Tibial nerve (tissue), 4 donors: Measurements from ENCODE around the gene ATP13A2. TPM values are rescaled to one million over a fixed set of nuclear protein-coding genes. Genes with fewer than 3 reads are reported as not detected.

ENCODE experiments used
- DNase-seq, 2 donors: peaks; one replicate each; pipeline ENCODE4 v3.0.0-alpha.2; 2019; ENCODE audit warnings: low spot score in 2 of 2
- H3K27ac ChIP-seq, 4 donors: fragments of 200-600 bp; sonication (generic) in 3 of 4; one replicate each; pipeline ENCODE4 v1.5.1; 2017 to 2019; ENCODE audit warnings: mild to moderate bottlenecking in 1 of 4
- H3K27me3 ChIP-seq, 2 donors: fragments of 200-600 bp; sonication (generic) in 1 of 2; one replicate each; pipeline versions ENCODE4 v1.5.1 to v1.6.0; 2017 to 2019
- H3K36me3 ChIP-seq, 3 donors: fragments of 200-600 bp; sonication (generic); one replicate each; pipeline ENCODE4 v1.5.1; 2018 to 2019
- H3K4me1 ChIP-seq, 4 donors: fragments of 200-600 bp; sonication (generic) in 3 of 4; one replicate each; pipeline ENCODE4 v1.5.1; 2017 to 2019
- H3K4me3 ChIP-seq, 4 donors: fragments of 200-600 bp; sonication (generic) in 3 of 4; one replicate each; pipeline ENCODE4 v1.5.1; 2017 to 2019; ENCODE audit warnings: mild to moderate bottlenecking in 1 of 4, moderate library complexity in 1 of 4
- H3K9me3 ChIP-seq, 4 donors: fragments of 200-600 bp; sonication (generic) in 3 of 4; one replicate each; pipeline ENCODE4 v1.5.1; 2017 to 2019
- EP300 ChIP-seq, 2 donors: sonication (generic); formaldehyde crosslinking; IDR thresholded peaks; one replicate each; pipeline ENCODE4 v1.6.1; 2017; ENCODE audit warnings: antibody characterized with exemption in 2 of 2, mild to moderate bottlenecking in 1 of 2
- POLR2A ChIP-seq, 2 donors: fragments of 450-650 bp; IDR thresholded peaks; one replicate each; pipeline ENCODE4 v1.6.1; 2017; ENCODE audit warnings: antibody characterized with exemption in 2 of 2, mild to moderate bottlenecking in 2 of 2, moderate library complexity in 2 of 2
- WGBS, 2 donors: methylation state at CpG; one replicate each; pipeline ENCODE4 v1.1.5; 2018; 5-methylcytosine and 5-hydroxymethylcytosine counted together
- total RNA-seq, 4 donors: library from RNA; depleted of rRNA; stranded (reverse); fragments of >200 nt; gene quantifications; one replicate each; pipeline ENCODE4 v1.1.0, GENCODE V29; 2016
- TF ChIP-seq, protein P1 (sequence below), 5 experiments: fragments of 200-600 bp in 3 of 5; fragments of 450-650 bp in 2 of 5; sonication (generic) in 3 of 5; IDR thresholded peaks; one replicate each; pipeline ENCODE4 v1.5.1; 2016 to 2019; ENCODE audit warnings: antibody characterized with exemption in 5 of 5, mild to moderate bottlenecking in 3 of 5, moderate library complexity in 2 of 5

Gene ATP13A2
- total RNA-seq, 4 donors from 2014 or later = 29.7 to 64.2 (median 42.1) TPM

DNA sequence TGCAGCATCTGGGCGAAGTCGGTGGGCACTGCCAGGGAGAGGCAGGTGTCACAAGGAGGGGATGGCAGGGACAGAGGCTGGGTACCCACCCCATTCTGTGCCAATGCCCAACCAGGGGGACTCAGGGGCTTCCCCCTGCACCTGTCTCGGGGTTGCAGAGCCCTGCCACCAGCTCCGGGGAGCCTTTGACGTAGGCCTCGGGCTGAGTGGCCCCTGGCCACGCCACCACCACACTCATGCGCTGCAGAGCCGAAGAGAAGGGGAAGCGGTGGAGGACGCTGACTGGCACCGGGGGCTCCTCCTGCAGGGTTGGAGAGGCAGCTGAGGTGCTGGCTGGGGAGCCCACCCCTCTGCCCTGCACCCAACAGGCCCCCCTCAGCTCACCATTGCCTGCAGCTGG, 19.6 kb downstream of the ATP13A2 start:
- Histone ChIP-seq H3K9me3 (no peaks in the 10 kb centered on the region), H3K4me1 (no peaks in the 10 kb centered on the region), H3K27ac (no peak overlapping the region), H3K4me3 (no peak overlapping the region), H3K27me3 (no peaks in the 10 kb centered on the region), H3K36me3 (peaks cover 4 to 95% (median 14%) of the 10 kb centered on the region in 3 donors)
- TF ChIP-seq EP300 (IDR thresholded peaks at IDR 0.05) (no peak), POLR2A (IDR thresholded peaks at IDR 0.05) (no peak)
- TF ChIP-seq, protein P1, sequence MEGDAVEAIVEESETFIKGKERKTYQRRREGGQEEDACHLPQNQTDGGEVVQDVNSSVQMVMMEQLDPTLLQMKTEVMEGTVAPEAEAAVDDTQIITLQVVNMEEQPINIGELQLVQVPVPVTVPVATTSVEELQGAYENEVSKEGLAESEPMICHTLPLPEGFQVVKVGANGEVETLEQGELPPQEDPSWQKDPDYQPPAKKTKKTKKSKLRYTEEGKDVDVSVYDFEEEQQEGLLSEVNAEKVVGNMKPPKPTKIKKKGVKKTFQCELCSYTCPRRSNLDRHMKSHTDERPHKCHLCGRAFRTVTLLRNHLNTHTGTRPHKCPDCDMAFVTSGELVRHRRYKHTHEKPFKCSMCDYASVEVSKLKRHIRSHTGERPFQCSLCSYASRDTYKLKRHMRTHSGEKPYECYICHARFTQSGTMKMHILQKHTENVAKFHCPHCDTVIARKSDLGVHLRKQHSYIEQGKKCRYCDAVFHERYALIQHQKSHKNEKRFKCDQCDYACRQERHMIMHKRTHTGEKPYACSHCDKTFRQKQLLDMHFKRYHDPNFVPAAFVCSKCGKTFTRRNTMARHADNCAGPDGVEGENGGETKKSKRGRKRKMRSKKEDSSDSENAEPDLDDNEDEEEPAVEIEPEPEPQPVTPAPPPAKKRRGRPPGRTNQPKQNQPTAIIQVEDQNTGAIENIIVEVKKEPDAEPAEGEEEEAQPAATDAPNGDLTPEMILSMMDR (IDR thresholded peaks at IDR 0.05) = no peak
- WGBS, 2 donors = 92 to 97% methylated on average over 10 to 12 of the region's 12 CpGs
- DNase-seq = no peak

DNA sequence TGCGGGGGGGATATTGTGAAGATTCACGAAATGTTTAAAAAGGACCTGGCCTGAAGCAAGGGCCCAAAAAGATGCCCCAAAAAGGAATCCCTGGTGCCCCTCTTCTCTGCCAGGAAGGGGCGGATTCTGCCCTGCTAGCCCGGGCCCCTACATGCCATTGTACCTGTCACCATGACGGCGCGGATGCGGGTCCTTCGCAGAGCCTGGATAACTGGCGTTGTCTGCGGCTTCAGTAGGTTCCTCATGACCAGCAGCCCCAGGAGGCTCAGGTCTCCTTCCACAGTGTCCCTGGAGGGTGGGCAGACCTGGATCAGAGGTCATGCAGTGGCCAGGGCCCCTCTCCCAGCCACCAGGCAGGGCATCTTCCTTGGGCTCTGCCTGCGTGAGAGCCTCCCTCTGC, 20.2 kb downstream of the ATP13A2 start:
- TF ChIP-seq POLR2A (IDR thresholded peaks at IDR 0.05) = no peak
- TF ChIP-seq, protein P1 (IDR thresholded peaks at IDR 0.05) = no peak
- no peak for TF ChIP-seq EP300 (IDR thresholded peaks at IDR 0.05)
- H3K27me3 ChIP-seq = no peaks in the 10 kb centered on the region
- no peak overlapping the region for H3K27ac ChIP-seq
- no peaks in the 10 kb centered on the region for H3K4me1 ChIP-seq
- no peaks in the 10 kb centered on the region for H3K9me3 ChIP-seq
- peaks cover 4 to 95% (median 9%) of the 10 kb centered on the region in 3 donors for H3K36me3 ChIP-seq
- no peak overlapping the region for H3K4me3 ChIP-seq
- DNase-seq = no peak
- WGBS, 2 donors = 92 to 93% methylated on average over 11 to 12 of the region's 12 CpGs

DNA sequence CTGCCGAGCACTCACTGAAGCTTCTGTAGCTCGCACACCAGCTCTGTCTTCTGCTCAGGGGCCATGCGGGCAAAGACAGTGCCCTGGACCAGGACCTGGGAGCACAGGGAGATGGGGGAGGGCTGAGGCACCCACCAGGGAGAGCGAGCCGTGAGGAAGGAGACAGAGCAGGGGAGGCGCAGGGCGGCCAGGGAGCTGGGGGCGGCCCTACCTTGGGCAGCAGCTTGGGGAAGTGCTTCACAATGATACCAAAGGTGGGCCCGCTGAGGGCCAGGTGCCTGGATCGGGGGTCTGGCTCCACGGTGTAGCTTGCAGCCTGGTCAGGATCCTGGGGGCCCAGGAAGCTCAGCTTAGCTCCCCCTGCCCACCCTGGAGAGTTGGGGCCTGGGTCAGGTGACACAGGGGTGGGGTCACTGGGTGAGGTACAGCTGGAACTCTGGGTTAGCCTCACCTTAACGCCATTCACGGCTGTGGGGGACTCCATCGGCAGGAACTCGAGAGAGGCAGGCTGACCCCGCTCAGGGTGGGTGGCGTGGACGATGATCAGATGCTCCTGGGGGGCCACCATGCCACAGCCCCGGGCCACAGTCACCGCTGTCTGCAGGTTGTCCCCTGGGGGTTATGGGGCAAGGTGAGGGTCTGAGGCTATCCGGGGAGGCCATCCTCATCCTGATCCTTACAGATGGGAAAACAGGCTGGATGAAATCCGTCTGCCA, 21.9 kb downstream of the ATP13A2 start:
- Histone ChIP-seq H3K9me3 (no peaks in the 10 kb centered on the region), H3K36me3 (peaks cover 0 to 93% (median 4%) of the 10 kb centered on the region in 3 donors), H3K4me3 (no peak overlapping the region), H3K27ac (no peak overlapping the region), H3K4me1 (peaks cover 0 to 3% (median 0%) of the 10 kb centered on the region in 4 donors), H3K27me3 (no peaks in the 10 kb centered on the region)
- 85 to 87% methylated on average over 21 to 22 of the region's 22 CpGs for WGBS, 2 donors
- DNase-seq = no peak
- TF ChIP-seq POLR2A (IDR thresholded peaks at IDR 0.05) (no peak), EP300 (IDR thresholded peaks at IDR 0.05) (no peak)
- TF ChIP-seq, protein P1 (IDR thresholded peaks at IDR 0.05) = no peak

DNA sequence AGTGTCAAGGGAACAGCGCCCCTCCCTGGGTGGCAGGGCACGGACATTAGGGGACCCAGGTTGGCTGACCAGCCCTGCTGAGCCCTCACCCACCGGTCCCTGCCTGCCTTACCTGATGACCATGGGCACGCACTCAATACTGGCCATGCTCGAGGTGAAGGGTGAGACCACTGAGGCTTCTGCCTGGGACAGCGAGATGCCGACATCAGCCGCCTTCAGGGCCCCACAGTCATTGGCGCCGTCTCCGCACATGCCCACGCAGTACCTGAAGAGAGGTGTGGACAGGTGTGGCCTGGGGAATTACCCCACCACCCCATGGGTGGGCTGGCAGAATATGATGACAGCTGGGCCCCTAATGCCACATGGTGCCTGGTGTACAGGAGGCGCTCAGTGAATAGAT, 23.5 kb downstream of the ATP13A2 start:
- H3K4me1 ChIP-seq = peaks cover 0 to 10% (median 0%) of the 10 kb centered on the region in 4 donors
- no peaks in the 10 kb centered on the region for H3K27me3 ChIP-seq
- WGBS, 2 donors = 92 to 96% methylated on average over 11 to 13 of the region's 13 CpGs
- H3K9me3 ChIP-seq = no peaks in the 10 kb centered on the region
- H3K4me3 ChIP-seq = no peak overlapping the region
- peaks cover 0 to 86% (median 4%) of the 10 kb centered on the region in 3 donors for H3K36me3 ChIP-seq
- H3K27ac ChIP-seq = no peak overlapping the region
- TF ChIP-seq POLR2A (IDR thresholded peaks at IDR 0.05) (no peak), EP300 (IDR thresholded peaks at IDR 0.05) (no peak)
- TF ChIP-seq, protein P1 (IDR thresholded peaks at IDR 0.05) = no peak
- DNase-seq = no peak

DNA sequence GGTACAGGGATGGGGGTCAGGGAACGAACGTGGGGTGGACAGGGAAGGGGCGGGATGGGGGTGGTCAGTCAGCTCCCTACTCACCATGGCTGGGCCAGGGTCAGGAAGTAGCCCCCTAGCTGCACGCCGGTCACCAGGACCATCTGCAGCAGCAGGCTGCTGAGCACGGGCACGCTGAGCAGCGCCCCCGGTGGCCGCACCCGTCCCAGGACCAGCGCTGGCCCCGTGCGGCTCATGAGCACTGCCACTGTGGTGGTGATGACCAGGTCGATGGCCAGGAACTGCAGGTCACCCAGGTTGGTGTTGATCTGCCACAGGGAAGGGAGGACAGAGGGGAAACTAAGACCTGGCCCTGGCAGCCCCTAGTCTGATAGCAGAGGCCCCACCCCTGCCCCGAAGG, 24.8 kb downstream of the ATP13A2 start:
- no peak for DNase-seq
- Histone ChIP-seq H3K4me3 (no peak overlapping the region), H3K9me3 (no peaks in the 10 kb centered on the region), H3K27ac (no peak overlapping the region), H3K27me3 (no peaks in the 10 kb centered on the region), H3K4me1 (peaks cover 0 to 10% (median 0%) of the 10 kb centered on the region in 4 donors), H3K36me3 (peaks cover 0 to 74% (median 4%) of the 10 kb centered on the region in 3 donors)
- WGBS, 2 donors = 67 to 73% methylated on average over 16 of the region's 16 CpGs
- TF ChIP-seq POLR2A (IDR thresholded peaks at IDR 0.05) = no peak
- TF ChIP-seq, protein P1 (IDR thresholded peaks at IDR 0.05) = peak in 1 of 5 experiments; percentile 16
